HG03521 (cell line): Measurements from ENCODE around the gene PRDM8.

Source experiments
- ATAC-seq: cut with Tn5 transposase; IDR thresholded peaks from one replicate; pipeline ENCODE4 v1.9.1; 2021; ENCODE audit warnings: mild to moderate bottlenecking, moderate library complexity; ENCODE audit not compliant: unreplicated experiment

The PRDM8 gene

DNA sequence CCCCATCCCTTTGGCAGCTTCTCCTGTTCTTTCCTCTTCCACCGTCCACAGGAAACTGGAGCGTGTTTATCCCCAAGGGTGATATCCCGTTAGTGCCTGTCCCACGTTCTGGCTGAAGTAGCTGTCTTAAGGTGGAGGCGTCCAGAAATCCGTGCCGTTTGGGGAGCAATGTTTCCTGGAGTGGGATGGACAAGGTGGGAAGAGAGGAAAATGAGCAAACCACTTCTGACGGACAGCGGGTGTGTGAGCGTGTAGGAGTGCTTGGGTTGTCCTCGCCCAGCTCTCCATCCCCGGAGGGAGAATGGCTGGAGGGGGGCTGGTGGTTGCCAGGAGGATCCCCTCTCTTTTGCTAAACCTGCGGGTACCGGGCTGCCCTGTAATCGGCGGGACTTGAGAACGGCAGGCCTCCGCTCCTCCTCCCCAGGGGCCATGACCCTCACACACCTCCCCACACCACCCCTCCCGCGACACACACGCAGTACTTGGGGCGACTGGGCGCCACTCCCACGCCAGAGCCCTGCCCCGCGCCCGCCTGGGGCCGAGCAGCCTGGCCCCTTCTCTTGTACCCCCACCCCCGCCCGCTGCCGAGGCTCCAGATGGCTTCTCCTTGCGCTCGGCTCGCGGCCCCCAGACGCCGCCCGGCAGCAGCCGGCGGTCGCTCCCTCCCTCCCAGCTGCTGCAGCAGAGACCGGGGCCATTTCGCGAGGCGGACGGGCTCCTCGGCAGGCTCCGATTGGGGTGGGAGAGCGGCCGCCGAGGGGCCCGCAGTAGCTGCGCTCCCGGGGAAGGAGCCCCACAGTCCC is 13.9 kb upstream of the PRDM8 start:
- ATAC-seq: peak; percentile 41

DNA sequence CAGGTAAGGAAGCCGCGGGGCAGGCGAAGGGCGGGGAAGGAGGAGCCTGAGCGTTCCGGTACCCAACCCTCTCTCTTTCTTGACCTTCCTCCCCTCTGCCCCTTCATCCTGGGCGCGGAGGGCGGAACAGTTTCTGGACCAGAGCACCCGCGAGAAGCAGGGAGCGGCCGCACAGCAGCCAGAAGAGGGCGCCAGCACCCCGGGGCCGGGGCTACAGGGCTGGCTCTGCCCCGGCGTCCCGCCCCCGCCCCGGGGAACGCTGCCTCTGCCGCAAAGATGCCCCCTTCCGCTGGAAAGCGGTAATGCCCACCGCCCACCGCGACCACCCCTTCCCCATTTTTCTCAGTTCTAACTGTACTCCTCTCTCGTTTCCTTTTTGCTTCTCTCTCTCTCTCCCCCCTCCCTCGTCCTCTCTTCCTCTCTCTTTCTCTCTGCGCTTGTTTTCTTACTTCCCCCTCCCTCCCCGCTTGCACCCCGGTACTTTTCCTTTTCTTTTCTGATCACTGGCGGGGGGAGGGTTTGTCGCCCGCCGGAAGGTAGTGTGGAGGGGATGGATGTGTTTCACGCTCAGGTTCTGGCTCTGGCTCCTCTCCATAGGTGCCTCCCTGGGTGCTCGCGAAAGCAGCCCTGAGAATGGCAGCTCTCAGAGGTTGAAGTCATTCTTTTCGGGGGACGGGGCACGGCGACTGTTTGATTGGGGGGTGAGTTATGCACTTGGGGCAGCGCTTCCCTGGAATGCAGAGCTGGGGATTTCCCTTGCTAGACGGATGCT is 13.1 kb upstream of the PRDM8 start:
- peak; percentile 94 for ATAC-seq

DNA sequence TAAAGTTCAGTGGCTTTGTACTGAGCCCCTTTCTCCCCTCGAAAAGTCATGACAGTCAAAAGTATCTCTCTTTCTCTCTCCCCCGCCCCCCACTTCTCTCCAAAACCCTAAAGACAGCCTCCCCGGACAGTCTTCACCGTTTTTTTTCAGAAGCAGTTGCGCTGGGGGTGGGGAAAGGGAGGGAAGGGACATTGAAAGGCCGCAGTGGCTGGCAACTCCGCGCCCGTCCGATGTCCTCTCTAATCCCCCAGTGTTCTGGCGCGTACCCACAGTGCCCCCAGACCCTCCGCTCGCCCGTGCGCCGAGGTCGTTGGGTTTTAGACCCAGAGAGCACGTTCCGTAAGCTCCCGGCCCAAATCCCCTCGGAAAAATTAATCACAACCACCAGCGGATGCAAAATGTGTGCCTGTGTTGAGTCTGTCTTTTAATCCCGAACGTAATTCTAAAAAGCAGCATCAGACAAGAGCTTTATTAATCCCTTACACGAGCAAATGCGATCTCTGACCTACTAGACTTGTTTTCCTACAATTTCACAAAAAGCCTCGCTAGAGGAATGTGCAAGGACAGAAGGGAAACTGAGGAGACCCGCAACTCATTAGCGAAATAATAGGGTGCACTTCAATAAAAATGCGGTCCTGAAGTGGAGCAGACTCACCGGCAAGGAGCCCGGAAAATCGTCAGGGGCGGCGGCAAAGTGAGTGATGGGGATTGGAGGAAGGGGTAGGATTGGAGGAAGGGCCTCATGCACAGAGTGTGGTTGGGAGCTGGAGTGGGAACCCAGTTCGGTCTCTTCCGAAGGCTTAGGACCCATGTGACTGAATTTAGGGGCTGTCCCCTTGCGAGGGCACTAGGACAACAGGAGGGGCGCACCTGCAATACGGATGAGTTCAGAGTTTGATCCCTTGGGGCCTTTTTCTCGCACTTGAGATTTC is 12.2 kb upstream of the PRDM8 start:
- no peak for ATAC-seq

DNA sequence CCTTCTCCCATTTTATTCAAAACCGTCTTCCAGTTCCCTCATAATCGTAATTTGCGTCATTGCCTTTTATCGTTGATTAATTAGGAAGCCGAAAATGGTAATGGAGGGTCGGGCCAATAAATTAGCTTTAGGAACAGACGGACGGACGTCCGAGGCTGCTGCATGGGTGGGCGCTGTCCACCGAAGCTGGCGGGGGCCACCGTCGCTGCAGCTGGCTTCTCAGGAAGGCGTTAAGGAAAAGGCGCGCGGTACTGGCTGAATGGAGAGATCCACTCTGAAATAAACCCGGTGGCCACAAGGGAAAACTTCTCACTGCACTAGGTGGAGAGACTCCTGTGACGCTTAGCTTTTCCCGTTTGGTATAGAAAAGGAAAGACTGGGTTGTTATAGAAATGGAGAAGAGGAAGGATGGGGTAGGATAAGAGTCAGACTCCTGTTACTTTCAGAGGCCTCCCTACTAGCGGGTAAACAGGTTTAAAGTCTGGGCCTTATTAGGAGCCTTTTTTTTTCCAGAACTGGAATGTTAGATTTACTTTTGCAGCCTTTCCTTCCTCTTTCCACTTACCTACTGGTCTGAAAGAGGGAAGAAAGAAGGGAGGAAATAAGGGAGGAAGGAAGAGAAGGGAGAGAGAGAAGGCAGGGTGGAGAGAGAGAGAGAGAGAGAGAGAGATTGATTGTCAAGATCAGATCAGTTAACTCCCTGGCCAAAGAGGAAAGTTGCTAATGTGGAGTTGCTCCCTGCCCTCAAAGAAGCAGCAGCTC is 11.3 kb upstream of the PRDM8 start:
- ATAC-seq: no peak

DNA sequence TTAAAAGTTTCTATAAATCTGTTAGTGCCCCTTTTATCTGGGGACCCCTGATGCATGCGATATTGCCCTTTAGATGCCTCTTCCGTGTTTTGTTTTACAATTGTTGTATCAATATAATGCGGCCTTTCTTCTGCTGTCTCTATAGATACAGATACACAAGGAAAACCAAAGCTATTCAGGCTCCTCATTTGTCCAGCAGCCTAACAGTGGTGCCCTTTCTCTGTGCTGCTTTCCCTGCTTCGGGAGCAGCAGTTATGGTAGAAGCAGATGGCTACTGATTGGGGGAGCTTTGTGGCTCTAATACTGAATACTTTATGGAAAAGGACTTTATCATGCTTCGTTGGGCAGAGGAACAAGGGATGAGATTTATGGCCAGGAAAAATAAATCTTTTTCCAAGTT is 10.6 kb upstream of the PRDM8 start:
- ATAC-seq: no peak

DNA sequence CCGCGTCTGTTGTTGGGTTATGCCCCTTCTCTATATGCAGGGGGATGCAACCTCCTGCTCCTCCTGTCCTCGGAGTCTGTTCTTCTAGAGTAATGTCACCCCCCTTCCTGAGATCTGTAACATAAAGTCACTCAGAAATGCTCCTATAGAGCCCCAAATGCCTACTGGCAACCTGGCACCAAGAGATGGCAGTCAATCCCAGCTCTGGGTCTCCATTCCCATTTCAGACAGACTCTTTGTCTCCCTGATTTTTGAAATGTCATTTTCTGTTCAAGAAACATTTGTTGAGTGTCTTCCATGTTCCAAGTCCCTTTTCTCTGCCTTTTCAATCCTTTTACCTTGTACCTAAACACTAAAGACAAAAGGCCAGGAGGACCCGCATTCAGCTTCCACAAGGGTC is 9.6 kb upstream of the PRDM8 start:
- ATAC-seq: no peak

DNA sequence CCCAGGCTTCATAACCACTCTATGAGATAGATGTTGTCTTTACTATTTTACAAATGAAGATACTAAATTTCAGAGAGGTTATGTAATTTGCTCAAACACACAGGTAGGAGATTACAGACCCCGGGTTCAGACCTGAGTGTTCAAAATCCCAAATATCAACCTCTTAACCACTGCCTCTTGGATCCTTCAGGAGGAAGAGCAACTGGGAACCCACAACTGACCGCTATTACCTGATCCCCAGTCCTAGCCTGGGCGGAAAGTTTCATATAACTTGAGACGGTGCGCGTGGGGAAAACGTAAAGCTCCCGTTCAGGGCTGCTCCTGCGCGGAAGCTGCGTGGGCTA is 8.9 kb upstream of the PRDM8 start:
- ATAC-seq: no peak

DNA sequence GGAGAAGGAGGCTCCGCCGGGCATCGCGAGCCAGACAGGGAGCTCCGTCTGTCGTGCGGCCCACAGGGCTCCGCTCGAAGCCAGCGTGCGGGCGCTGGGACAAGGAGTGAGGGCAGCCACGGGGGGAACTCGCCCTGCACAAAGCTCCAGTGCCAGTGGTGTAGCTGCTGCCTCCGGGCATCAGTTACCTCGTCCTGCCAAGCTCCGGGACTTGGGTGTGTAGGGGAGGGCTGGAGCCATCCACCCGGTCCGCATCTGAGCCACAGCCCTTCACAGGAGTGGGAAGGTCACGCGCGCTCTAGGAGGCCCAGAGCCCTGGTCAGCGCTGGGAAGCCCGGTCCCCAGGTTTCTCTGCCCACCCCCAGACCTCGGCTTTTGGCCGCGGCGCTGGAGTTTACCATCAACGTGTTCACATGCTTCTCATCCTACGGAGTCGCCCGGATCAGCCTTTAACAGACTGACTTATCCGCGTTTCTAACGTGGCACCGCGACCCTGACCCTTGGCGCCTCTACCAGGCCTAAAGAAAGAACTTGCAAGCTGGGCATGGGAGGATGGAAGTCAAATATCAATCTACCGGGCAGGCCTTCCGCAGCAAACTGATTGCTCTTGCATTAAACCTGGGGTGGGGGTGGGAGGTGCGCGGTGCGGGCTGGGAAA is 8.4 kb upstream of the PRDM8 start:
- ATAC-seq: no peak

DNA sequence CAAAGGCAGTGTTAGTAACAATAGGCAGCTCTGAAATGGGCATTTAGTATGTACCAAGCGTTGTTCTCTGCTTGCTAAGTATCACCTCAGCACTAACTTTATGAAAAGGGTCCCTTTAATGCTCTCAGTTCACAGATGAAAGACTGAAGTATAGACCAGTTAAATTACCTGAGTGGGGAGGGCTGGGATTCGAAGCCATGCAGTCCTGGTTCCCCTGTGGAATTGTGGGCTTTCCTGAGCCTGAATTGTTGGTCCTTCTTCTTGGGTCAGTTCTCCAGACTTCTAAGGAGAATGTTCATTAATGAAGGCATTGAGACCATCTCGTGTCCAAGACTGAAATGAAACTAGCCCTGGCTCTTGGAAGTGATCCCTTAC is 7.7 kb upstream of the PRDM8 start:
- no peak for ATAC-seq

DNA sequence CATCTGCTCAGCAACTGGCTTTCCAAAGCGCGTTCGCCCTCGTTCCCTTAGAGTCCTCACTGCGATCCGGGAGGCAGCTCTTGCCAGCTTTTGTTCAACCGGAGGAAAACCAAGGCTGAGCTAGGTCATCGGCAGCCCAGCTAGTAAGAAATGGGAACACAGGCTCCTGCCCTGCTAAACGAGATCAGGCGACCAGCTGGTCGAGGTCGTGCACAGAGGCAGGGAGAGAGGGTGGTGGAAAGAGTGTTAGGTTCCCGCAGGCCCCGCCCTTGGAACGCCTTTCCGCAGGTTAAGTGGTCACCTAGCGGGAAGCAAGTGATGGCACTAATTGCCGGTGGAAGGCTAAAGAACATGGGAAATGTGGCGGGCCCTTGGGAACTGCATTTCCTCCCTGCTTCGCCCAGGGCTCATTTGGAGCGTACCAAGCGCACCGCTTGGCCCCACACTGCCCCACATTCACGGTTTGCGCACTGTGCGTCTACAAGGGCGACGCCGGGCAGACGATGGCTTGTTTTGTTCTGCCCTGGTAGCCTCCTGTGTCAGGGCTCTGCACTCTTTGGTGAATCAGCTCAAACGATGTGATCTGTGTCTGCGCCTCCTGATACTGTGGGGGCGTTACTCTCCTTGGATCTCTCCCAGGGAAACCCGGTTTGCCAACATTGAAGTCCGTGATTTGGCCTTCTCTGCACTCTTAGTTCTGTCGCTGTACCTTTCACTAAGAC is 7.2 kb upstream of the PRDM8 start:
- ATAC-seq: no peak

DNA sequence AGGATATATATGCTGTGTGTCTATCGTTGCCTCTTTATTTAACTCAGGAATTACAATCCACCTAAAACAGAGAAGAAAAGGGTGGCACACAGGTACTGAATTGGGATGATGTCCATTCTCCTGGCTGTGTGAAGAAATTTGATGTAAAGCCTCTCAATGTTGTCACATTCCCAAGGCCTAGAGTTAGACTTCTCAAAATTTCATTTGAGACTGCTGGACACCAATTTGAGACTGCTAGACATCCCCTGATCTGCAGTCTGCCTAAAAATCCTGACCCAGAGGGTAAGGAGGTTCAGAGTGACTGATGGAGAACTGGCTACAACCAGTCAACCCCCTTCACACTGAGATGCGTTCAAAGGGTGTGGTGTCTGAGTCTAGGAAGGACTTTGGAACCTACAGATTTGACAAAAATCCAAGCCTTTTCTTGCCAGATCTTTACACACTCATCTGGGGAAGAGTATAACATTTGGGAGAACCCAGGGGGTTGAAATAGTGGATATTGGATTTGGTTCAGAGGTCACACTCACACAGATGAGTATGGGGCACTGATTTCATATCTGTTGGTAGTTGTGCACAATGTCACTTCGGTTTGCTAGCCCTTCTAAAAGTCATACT is 4.9 kb upstream of the PRDM8 start:
- no peak for ATAC-seq

DNA sequence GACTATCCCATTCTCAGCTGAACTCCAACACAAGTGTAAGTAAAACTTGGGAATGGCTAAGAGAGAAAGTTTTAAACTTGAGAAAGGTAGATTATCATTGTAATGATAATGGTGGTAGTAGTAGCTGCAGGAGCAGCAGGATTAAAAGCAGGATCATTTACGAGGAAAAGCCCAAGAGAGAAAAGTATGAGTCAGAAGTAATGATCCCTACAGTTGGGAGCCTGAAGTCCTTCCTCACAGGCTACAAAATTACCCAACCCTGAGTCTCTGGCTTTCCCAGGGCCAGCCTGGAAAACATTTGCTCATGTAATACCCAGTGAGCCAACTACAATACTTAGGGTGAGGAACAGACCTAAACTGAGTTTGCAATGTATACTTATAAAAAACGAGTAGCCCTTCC is 4.4 kb upstream of the PRDM8 start:
- ATAC-seq: no peak

DNA sequence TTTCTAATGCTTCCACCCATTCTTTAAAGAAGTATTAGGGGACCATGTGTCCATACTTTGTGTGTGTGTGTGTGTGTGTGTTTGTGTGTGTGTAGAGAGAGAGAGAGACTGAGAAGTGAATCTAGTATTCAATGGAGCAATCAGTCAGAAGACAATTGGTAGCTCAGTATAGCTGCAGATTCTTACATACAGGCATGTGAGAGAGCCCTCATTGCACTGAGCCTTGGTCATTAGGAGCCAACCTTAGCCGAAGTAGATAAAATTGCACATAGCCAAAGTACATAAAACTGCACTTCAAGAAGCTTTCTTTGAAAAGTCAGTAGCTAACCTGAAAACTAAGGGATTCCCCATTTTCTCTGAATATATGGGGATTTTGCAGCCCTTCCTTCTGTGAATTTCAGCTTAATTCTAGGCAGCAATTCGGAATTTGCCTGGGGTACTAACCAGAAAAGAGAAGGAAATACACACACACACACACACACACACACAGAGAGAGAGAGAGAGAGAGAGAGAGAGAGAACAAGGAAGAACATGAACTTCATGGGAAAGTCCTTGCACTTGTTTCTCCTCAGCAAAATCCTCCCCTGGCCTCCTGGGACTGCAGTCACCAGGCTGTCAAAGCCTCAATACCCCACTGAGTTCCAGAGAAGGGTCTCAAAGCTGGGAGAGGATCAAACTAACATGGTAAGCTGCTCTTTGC is 1.7 kb upstream of the PRDM8 start:
- no peak for ATAC-seq

DNA sequence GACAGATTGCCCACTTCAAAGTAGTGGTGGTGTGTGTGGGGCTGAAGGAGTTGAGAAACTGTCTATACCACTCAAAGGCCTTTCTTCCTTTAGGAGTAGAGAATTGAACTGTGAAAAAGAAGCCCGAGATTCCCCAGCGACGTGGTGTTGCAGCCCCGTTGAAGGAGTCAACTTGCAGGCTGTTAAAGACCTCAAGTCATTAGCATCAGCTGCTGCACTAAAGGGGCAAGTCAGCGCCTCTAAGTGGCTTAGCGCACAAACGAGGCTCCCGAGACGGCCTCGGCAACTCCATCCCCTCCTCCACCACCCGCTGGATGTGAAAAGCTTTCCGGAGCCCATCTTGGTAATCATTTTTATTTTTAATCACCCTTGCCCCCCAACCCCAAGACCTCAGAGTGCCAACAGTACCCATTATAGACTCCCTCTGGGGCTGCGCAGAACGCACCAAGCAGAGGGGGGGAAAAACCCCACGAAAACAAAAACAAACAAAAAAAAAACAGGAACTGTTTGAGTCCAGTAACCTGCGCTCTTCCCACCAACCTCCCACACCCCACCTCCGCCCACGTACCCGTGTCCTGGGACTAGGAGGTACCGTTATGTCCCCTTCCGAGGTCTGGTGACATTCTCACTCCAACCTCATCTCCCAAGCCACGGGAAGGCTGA is 913 bp upstream of the PRDM8 start:
- no peak for ATAC-seq

DNA sequence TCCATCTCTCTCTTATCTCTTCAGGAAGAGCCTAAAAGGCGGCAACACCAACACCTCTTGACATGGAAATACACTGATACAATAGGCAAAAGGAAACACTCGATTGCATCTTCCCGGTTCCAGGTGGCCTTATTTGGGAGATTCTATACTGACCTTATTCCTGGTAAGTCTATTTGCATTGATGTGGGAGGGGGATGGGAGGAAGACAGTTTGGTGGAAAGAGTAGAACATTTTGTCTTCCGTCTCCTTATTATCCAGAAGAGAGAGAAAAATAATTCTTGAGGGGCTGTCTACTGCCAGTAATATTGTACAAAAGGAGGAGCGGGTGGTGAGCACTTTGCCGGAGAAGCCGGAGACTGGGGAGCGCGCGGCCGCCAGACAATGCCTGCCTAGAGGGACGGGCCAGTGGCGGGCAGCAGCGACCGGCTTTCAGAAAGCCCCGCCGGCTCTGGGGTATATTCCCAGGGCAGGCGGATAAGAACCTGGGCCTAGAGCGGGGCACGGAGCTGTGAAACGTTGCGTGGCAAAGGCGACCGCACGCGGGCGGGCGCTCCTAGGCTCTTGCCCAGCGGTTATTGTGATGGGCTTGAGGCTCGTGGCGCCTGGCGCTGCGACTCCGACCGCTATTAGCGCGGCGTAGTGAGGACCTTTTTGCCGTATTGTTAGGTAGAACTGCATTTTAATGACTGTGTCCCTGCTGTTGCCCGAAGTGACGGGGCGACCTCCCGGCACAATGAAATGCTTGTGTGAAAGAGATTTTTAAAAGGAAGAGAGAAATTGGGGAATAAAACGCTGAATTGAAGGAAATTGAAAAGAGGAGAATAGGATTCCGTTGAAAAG is 518 bp downstream of the PRDM8 start:
- ATAC-seq: no peak

DNA sequence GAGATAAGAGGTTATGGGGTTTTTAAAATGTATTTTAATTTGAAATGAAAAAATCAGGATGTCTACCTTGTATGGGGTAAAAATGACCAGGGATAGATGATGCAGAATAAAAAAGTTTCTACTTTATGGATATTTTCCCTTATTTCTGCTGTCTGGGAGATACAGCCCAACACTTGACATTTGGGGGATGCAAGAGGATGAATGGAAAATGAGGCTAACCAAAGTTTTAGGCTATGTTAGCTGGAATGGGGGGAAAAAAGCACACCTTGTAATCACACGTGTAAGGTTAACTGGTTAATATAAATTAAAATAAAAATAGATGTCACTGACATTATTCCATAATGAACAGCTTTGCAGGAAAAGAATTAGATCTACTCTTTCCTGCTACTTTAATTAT is 1.1 kb downstream of the PRDM8 start:
- no peak for ATAC-seq

DNA sequence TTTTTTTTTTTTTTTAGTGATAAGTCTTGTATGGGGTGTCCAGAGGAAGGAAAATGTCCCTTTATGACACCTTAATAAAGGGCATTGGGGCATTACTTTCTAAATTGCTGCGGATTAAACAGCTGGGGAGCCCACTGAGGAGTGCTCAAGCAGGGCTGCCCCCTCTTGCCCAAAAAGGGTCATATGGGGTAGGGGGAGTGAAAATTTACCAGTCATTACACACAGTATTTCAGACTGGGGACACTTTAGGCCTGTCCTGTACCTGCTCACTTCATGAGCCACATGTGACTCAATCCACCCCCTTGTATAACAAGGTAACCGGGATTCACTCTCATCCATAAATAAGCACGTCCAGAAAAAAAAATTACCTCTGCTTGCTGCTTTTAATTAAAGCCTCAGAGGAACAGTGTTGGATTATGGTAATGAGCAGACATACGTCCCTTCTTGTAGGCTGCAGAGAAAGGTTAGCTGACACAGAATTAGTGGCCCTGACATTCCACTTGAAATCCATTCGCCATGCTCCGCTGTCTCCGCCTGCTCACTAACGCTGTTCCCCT is 1.8 kb downstream of the PRDM8 start:
- ATAC-seq: no peak
